Prostate gland (tissue), 2 donors: ENCODE results near the gene SPAG4.

Source experiments
- CTCF ChIP-seq, 4 experiments: fragments of 200-600 bp in 2 of 4; fragments of 450-650 bp in 2 of 4; sonication (generic) in 2 of 4; IDR thresholded peaks; 1 replicate in 3 of 4; 2 replicates in 1 of 4; pipeline ENCODE4 v1.5.1; 2016 to 2019; ENCODE audit warnings: antibody characterized with exemption in 4 of 4, mild to moderate bottlenecking in 2 of 4, moderate library complexity in 2 of 4
- POLR2A ChIP-seq: fragments of 450-650 bp; IDR thresholded peaks from one replicate; pipeline ENCODE4 v1.6.1; 2016; ENCODE audit warnings: antibody characterized with exemption, mild to moderate bottlenecking
- POLR2AphosphoS5 ChIP-seq: sonication (generic); formaldehyde crosslinking; IDR thresholded peaks from one replicate; pipeline ENCODE4 v1.6.1; 2017; ENCODE audit warnings: antibody characterized with exemption

- TF ChIP-seq CTCF (IDR thresholded peaks at IDR 0.05), result no peak
- TF ChIP-seq POLR2A, result no peak
- TF ChIP-seq POLR2AphosphoS5, result no peak
Measured at GRCh38 chr20:35578469-35578868, 37.2 kb upstream of the SPAG4 start.
